NCI-H510A (cell line): ENCODE results near the gene PRMT3.
"Not testable (repeated sequence)": the region's sequence is repeated elsewhere in the genome, so short reads cannot be mapped to it uniquely, and the experiment has no call there.

Experiments used
- DNase-seq: peaks from one replicate; lab custom pipeline; 2025; lab: John Stamatoyannopoulos, UW

The PRMT3 gene

GRCh38 chr11:20387261-20388095, at the start of gene PRMT3:
PRMT3 (plus strand) TSS chr11:20387716; CDS start chr11:20387747, 31 bp downstream.
- peak; percentile 87 for DNase-seq

GRCh38 chr11:20342347-20343141, 45.0 kb upstream of the PRMT3 start:
- DNase-seq: no peak

GRCh38 chr11:20351136-20351535, 36.4 kb upstream of the PRMT3 start:
- no peak for DNase-seq

DNA sequence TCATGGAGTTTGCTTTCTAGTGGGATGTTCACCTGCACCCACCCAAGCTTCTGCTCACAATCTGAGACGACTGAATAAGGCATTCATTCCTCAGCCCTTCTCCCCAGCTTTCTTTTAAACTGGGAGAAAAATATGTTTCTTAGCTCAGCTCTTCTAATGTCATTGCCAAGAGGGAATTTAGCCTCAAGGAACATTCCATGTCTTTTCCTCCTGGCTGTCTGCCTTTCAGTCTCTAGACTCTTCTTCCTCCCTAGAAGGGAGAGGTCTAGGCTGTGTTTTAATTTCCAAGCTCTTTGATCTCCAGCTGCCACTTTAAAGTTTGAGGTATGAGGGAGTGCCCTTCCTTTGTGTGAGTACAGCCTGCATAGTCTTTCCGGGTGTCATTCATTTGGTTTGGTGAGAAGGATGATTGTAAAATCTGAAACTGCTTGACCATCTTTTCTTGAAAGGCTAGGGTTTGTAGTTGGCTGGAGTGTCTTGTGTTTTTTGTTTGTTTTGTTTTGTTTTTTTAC, 35.7 kb upstream of the PRMT3 start:
- no peak for DNase-seq

GRCh38 chr11:20353829-20354434, 33.6 kb upstream of the PRMT3 start:
- DNase-seq: no peak

- DNase-seq: peak; percentile 2
Observed at GRCh38 chr11:20355221-20356219, 32.0 kb upstream of the PRMT3 start.

DNA sequence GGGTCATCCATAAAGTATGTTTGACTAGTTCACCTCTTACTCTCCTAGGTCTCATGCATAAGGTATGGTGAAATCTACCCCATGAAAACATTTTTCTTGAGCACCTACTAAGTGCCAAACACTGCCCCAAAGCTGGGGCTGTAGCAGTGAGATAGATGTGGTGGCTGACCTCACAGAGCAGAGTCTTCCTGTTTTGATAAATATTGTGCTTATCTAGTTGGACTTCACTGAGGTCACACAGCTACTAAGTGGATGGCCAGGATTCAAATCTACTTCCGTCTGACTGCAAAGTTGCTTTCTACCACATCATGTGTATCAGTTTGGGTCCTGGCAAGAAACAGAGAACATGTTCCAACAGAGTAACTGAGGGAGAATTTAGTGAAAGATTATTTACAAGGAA, 30.4 kb upstream of the PRMT3 start:
- DNase-seq: no peak

DNA sequence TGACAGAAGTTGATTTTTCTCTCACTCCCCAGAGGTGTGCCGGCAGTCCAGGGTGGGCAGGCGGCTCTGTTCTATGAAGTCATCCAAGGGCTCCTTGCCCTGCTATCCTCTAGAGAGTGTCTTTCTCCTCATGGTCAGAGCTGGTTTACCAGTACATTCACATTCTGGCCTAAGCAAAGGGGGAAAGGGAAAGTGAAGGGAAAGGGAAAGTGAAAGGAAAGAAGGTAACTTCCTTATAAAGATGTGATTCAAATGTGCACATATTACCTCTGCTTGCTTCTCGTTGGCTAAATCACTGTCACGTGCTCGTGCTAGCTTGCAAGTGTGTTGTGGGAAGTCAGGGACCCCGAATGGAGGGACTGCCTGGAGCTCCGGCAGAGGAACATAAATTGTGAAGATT, 26.9 kb upstream of the PRMT3 start:
- no peak for DNase-seq

DNA sequence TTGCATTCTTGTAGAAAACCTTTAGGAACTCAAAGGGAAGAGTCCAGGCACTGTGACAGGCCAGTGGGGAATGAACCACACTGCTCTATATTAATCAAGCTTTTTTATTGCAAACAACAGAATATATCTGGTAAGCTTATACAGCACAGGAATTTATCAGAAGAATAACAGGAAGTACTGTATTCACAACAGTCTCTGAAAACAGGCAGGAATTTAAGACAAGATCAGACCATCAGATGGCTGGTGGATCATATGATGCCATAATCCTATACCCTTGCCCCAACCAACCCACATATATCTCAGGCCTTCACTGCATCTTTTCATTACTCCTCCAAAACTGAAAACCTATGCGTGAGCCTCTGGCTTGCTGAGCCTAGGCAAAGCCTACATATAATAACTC, 25.0 kb upstream of the PRMT3 start:
- no peak for DNase-seq

DNA sequence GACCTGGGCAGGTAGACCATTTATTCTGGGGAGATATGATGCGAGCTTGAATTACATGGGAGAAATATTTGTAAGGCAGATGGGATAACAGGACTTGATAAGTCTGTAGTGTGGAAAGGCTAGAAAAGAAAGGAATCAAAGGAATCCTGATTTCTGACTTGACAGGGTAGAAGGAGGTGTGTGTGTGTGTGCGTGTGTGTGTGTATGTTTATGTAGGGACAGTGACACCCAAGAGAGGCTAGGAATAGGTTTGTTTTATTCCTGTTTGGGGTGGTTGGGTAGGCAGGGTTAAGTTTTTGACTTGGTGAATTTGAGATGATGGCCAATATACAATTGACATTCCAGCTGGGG, 24.4 kb upstream of the PRMT3 start:
- no peak for DNase-seq

- peak; percentile 15 for DNase-seq
Observed at GRCh38 chr11:20363500-20364340, 23.8 kb upstream of the PRMT3 start, which contains the start of gene HTATIP2. HTATIP2 (plus strand) TSS chr11:20363714; CDS start chr11:20364238, 524 bp downstream.

- no peak for DNase-seq
Observed at GRCh38 chr11:20364341-20364792, 23.1 kb upstream of the PRMT3 start.

DNA sequence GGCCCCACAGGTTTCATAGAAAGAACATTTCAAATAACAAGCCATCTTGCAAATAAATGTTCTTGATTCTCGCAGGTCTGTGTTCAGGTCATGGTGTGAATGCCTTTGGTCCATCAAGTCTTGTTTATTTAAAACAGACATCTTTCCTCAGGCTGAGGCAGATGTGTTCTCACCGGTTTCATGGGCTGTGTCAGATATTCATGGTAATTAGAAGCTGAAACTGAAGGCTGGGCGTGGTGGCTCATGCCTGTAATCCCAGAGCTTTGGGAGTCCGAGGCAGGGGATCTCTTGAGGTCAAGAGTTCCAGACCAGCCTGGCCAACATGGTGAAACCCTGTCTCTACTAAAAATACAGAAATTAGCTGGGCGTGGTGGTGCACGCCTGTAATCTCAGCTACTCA, 22.1 kb upstream of the PRMT3 start:
- not testable (repeated sequence) for DNase-seq

- no peak for DNase-seq
Observed at GRCh38 chr11:20367313-20367948, 20.1 kb upstream of the PRMT3 start.

- DNase-seq: no peak
Observed at GRCh38 chr11:20368438-20368837, 19.1 kb upstream of the PRMT3 start.

DNA sequence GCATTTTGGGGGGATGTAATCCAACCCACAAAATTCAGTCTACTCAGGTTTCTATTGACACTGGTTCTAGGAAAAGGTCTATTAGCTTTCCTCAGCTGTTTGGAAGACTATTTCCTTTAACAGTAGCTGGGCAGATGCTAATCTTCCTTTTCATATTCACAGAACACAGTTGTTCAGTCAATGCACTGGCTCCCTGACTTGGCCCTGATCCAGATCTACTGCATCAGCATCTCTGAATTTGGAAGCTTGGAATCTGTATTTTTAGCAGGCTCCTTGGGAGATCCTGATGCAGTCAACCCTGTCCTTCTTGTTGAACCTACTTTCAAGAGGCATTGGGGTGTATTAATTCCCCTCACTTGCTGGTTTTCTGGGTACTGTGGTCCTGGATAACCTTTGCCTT, 17.7 kb upstream of the PRMT3 start:
- no peak for DNase-seq

DNA sequence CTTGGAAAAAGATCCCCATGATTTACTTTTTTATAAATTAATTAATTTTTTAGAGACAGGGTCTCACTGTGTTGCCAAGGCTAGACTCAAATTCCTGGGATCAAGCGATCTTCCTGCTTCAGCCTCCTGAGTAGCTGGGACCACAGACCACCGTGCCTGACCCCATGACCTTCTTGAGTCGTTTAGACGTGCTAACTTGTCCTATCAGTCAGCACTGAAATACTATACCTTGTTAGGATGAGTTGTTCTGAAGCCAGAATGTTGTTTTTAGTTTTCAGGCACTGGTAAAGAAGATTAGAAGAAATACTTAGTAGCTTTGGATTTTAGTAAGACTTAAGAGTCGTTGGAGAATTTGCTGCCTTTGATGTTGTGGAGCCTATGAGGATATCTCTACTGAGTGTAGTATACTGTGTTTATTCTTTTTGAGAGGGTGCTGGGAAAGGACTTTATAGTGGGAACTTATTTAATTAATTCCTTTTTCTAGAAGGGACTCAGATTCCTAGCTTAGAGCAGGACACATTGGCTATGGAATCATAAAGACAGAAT, 15.4 kb upstream of the PRMT3 start:
- no peak for DNase-seq

- DNase-seq: no peak
Observed at GRCh38 chr11:20373147-20373546, 14.4 kb upstream of the PRMT3 start.

DNA sequence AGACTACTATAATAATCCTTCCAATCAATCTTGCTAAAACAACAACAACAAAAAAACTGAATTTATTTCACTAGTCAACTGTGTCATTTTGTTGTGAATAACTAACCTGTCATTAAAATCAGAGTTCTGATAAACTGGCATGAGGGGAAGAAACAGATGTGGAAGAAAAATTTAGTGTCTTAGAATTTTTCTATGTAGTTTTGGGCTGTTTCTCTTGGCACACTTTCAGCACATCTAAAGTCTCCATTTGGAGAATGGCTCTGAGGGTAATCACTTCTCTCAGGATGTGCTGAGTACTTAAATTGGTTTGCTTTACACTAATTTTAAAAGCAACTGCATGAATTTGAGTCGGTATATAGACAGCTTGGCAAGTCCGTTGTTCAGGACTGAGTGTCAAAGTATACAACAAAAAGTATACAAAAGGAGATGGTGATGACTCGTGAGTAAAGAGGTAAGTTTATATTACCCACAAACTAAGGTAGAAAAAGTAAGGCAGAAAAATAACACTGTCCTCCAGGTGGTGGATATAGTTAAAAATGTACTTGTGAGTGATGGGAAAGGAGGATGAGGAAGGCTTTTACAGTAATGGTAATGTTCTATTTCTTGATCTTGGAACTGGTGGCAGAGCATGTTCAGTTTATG, 13.8 kb upstream of the PRMT3 start:
- DNase-seq: no peak
